ENCODE measurements around the gene ARPC5. TPM values are rescaled to one million over a fixed set of nuclear protein-coding genes. Genes with fewer than 3 reads are reported as not detected.

The ARPC5 gene
- total and polyA plus RNA-seq, 9 of the 15 experiments (the other 6 are each of a cell fraction or from before 2014, with no cell fraction given) = 71.8 to 150 (median 91.6) TPM

- FAIRE-seq (no peak), DNase-seq (ENCODE audit: extremely low read depth in 1 of 4, low spot score in 3 of 4) (no peak), ATAC-seq (no peak)
- no peaks in the 10 kb centered on the region for H3K4me1 ChIP-seq (replicated peaks in 1 of 2; ENCODE audit: control insufficient read depth in 2 of 2, insufficient read depth in 2 of 2, low read length in 2 of 2)
- ChIA-PET CTCF (ENCODE audit: low intra/inter-chr PET ratio) (interaction anchor here (0.6 to 1.1 kb wide), 2 partner anchors 126 to 306 kb away, joined by 4 to 5 read pairs; no protein-coding TSS in a partner anchor), POLR2A (interaction anchor here (1.0 kb wide), 1 partner anchor 11 kb away, joined by 3 read pairs; no protein-coding TSS in a partner anchor)
- 2% methylated on average over 3 of the region's 3 CpGs for WGBS (ENCODE audit: insufficient coverage, low coverage, missing lambda C conversion rate)
- H3K79me2 ChIP-seq (ENCODE audit: control insufficient read depth, insufficient read depth, low read length) = no peaks in the 10 kb centered on the region
- H3K27ac ChIP-seq (ENCODE audit: extremely low read depth, low read depth, low read length) = no peak overlapping the region
- H3K9me1 ChIP-seq (ENCODE audit: control insufficient read depth, insufficient read depth, low read length) = no peaks in the 10 kb centered on the region
- intact Hi-C loops (cut with micrococcal nuclease) = loop anchor here (1.0 to 5.0 kb wide), 2 partner anchors 75 to 138 kb away; partner anchors contain the start of gene SMG7
- H3K36me3 ChIP-seq (ENCODE audit: control insufficient read depth, insufficient read depth, low read length) = no peaks in the 10 kb centered on the region
- no peak overlapping the region for H3K4me3 ChIP-seq
- H2AFZ ChIP-seq (ENCODE audit: low read depth, low read length) = no peak overlapping the region
- TF ChIP-seq NFIC (IDR thresholded peaks at IDR 0.05) (0 out of 2 replicates have a peak, but pooled peaks have one; percentile 17), TBL1XR1 (IDR thresholded peaks at IDR 0.05; ENCODE audit: low read length in 2 of 2) (no peak), PRPF4 (IDR thresholded peaks at IDR 0.05; ENCODE audit: insufficient read depth, low read depth, low read length, poor library complexity, severe bottlenecking) (no peak)
- TF ChIP-seq, protein P1, sequence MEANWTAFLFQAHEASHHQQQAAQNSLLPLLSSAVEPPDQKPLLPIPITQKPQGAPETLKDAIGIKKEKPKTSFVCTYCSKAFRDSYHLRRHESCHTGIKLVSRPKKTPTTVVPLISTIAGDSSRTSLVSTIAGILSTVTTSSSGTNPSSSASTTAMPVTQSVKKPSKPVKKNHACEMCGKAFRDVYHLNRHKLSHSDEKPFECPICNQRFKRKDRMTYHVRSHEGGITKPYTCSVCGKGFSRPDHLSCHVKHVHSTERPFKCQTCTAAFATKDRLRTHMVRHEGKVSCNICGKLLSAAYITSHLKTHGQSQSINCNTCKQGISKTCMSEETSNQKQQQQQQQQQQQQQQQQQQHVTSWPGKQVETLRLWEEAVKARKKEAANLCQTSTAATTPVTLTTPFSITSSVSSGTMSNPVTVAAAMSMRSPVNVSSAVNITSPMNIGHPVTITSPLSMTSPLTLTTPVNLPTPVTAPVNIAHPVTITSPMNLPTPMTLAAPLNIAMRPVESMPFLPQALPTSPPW (CRISPR knock-in tag; IDR thresholded peaks at IDR 0.05) = 0 out of 2 replicates have a peak, but pooled peaks have one; percentile 5
- no peaks in the 10 kb centered on the region for H4K20me1 ChIP-seq (replicated peaks; ENCODE audit: control insufficient read depth, insufficient read depth, low read length)
- no peak overlapping the region for H3K9ac ChIP-seq (ENCODE audit: insufficient read depth in 1 of 2, low read depth in 2 of 2, low read length in 2 of 2)
- no peaks in the 10 kb centered on the region for H3K9me3 ChIP-seq (replicated peaks; ENCODE audit: control insufficient read depth, insufficient read depth, low read depth, low read length)
- BruUV-seq (replicated peaks) = no TSS peak
- no peak overlapping the region for H3K4me2 ChIP-seq (ENCODE audit: insufficient read depth, low read length)
- in situ Hi-C loops (cut with MboI) = loop anchor here (25.0 kb wide), 1 partner anchor 648 kb away; the partner anchor contains the start of gene SHCBP1L
- peaks cover 4 to 17% of the 10 kb centered on the region in 2 experiments; a peak in 4 of 5 replicates for H3K27me3 ChIP-seq (ENCODE audit: control insufficient read depth in 2 of 2, insufficient read depth in 2 of 2, low read length in 2 of 2)
Measured at GRCh38 chr1:183609759-183610452, 25.7 kb downstream of the ARPC5 start.

Measured in K562 (cell line).